AG09319 (cell line): ENCODE measurements around the gene TSC22D2.

ENCODE experiments used
- DNase-seq: peaks from one replicate; pipeline ENCODE4 v3.0.0-alpha.2; 2010; ENCODE audit warnings: low read depth; ENCODE audit errors: extremely low read depth
- CTCF ChIP-seq: IDR thresholded peaks from 2 replicates; pipeline ENCODE4 v1.5.1; 2011; ENCODE audit warnings: low read depth, mild to moderate bottlenecking, inconsistent platforms, low read length, moderate library complexity

Gene TSC22D2

GRCh38 chr3:150367757-150368156 lies 40.3 kb upstream of the TSC22D2 start:
- DNase-seq = no peak
- no peak for TF ChIP-seq CTCF

GRCh38 chr3:150370122-150370602 lies 37.9 kb upstream of the TSC22D2 start:
- peak; percentile 83 for DNase-seq
- TF ChIP-seq CTCF = peak; percentile 23

GRCh38 chr3:150370999-150371398 lies 37.1 kb upstream of the TSC22D2 start:
- DNase-seq = no peak
- no peak for TF ChIP-seq CTCF

- DNase-seq = peak; percentile 94
- no peak for TF ChIP-seq CTCF
Observed at GRCh38 chr3:150371741-150372254, 36.3 kb upstream of the TSC22D2 start.

- no peak for TF ChIP-seq CTCF
- DNase-seq = no peak
Observed at GRCh38 chr3:150372320-150372719, 35.8 kb upstream of the TSC22D2 start.

GRCh38 chr3:150372722-150373121 lies 35.4 kb upstream of the TSC22D2 start:
- DNase-seq = no peak
- TF ChIP-seq CTCF = peak; percentile 25

GRCh38 chr3:150373234-150373875 lies 34.7 kb upstream of the TSC22D2 start:
- DNase-seq = no peak
- TF ChIP-seq CTCF = no peak
